Activated naive CD4-positive, alpha-beta T cell treated with anti-CD3 and anti-CD28 coated beads, Interleukin-2, amount 10 ng/mL, durations not matched to agents 7 days and 5 days (primary cell): ENCODE results near the gene BLOC1S3.

Source experiments
- CTCF ChIA-PET: fragments of 350-600 bp; sonication (Branson Sonifier 250); formaldehyde crosslinking; loops from one replicate; lab custom pipeline; 2021; ENCODE audit warnings: antibody characterized with exemption; lab: Charles Lee
- DNase-seq: peaks from one replicate; pipeline ENCODE4 v3.0.0-alpha.2; 2020
- H3K27ac Mint-ChIP-seq: one replicate; pipeline ENCODE4 v1.8.0; 2021; ENCODE audit warnings: mild to moderate bottlenecking, moderate library complexity, mixed read lengths
- H3K27me3 Mint-ChIP-seq: one replicate; pipeline ENCODE4 v1.8.0; 2021; ENCODE audit warnings: mild to moderate bottlenecking, mixed read lengths
- H3K36me3 Mint-ChIP-seq: one replicate; pipeline ENCODE4 v1.8.0; 2021; ENCODE audit warnings: mixed read lengths
- H3K4me1 Mint-ChIP-seq: one replicate; pipeline ENCODE4 v1.8.0; 2021; ENCODE audit warnings: mixed read lengths
- H3K4me3 Mint-ChIP-seq: one replicate; pipeline ENCODE4 v1.8.0; 2021; ENCODE audit warnings: mild to moderate bottlenecking, moderate library complexity, mixed read lengths
- H3K9me3 Mint-ChIP-seq: one replicate; pipeline ENCODE4 v1.8.0; 2021; ENCODE audit warnings: mixed read lengths

Gene BLOC1S3

DNA sequence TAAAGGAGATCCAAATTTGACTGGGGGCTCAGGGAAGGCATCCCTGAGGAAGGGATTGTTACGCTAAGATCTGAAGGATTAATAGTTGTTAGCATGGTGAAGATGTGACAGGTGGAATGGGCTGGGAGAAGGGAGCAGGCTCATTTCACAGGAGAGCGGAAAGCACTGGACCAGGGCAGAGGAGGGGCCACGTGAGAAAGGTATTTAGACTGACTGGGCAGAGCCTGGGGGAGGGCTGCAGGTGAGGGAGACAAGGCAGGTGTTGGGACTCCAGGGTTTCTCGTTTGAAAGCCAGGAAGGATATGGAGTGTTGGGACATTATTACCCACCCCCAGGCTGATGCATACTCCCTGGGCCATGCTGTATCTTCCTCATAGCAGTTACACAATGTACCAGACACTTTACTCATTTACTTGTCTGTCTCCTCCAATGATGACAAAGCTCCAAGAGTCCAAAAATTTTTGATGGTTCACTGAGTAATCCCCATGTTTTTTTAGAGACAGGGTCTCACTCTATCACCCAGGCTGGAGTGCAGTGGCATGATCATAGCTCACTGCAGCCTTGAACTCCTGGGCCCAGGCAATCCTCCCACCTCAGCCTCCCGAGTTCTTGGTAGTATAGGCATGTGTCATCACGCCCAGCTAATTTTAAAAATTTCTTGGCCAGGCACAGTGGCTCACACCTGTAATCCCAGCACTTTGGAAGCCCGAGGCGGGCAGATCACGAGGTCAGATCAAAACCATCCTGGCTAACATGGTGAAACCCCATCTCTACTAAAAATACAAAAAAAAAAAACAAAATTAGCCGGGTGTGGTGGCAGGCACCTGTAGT lies 2.9 kb upstream of the BLOC1S3 start:
- peak overlapping the region; percentile 9 for H3K4me3 Mint-ChIP-seq

DNA sequence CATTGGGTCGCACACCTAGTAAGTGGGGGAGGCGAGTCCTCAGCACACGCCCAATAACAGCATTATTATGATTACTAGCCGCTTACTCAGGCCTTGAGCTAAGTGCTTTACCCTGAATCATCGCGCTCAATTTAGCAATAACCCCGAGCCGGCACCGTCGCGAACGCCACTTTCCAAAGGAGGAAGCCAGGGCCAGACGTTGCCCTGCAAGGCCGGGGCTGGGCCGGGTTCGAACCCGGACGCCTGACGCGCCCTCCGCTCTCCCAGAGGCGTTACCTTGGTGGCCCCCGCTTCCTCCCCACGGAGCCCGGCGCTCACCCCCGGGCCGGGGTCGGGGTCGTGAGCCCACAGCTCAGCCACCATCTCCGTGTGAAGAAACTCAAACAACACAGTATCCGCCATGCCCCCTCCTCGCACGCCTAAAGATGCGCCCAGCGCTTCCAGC lies 745 bp upstream of the BLOC1S3 start, which contains the start of gene TRAPPC6A:
TRAPPC6A (minus strand) TSS at position 421 of the 445 bp plus-strand sequence; CDS start at position 402, 19 bp downstream.
- Mint-ChIP-seq H3K27ac (peak within 1 kb of the TSS; percentile 90), H3K27me3 (no peaks in the 10 kb centered on the region)
- CTCF ChIA-PET, result interaction anchor here (1.0 to 1.6 kb wide), 3 partner anchors 85 to 161 kb away, joined by 3 to 7 read pairs (median 3); partner anchors contain the start of gene PPP1R37

More for the DNA sequence above, 2.9 kb upstream of the BLOC1S3 start:
- Mint-ChIP-seq H3K27me3 (no peaks in the 10 kb centered on the region), H3K9me3 (no peaks in the 10 kb centered on the region), H3K36me3 (peaks cover 3% of the 10 kb centered on the region), H3K4me1 (peaks cover 65% of the 10 kb centered on the region), H3K27ac (peak overlapping the region; percentile 40)
- CTCF ChIA-PET, result no interaction called here
- DNase-seq, result no peak

GRCh38 chr19:45179072-45179891 lies 698 bp downstream of the BLOC1S3 start:
- peak overlapping the region; percentile 90 for H3K27ac Mint-ChIP-seq
- H3K27me3 Mint-ChIP-seq, result no peaks in the 10 kb centered on the region
- peaks cover 16% of the 10 kb centered on the region for H3K36me3 Mint-ChIP-seq
- peak overlapping the region; percentile 81 for H3K4me3 Mint-ChIP-seq
- H3K4me1 Mint-ChIP-seq, result peaks cover 49% of the 10 kb centered on the region
- CTCF ChIA-PET, result interaction anchor here (0.6 to 1.6 kb wide), 5 partner anchors 8 to 160 kb away, joined by 3 to 7 read pairs (median 5); no protein-coding TSS in a partner anchor
- no peaks in the 10 kb centered on the region for H3K9me3 Mint-ChIP-seq
- peak; percentile 63 for DNase-seq

More for the DNA sequence above, 745 bp upstream of the BLOC1S3 start, which contains the start of gene TRAPPC6A:
- DNase-seq, result no peak
- peaks cover 15% of the 10 kb centered on the region for H3K36me3 Mint-ChIP-seq
- H3K9me3 Mint-ChIP-seq, result no peaks in the 10 kb centered on the region
- peak within 1 kb of the TSS; percentile 81 for H3K4me3 Mint-ChIP-seq
- peaks cover 57% of the 10 kb centered on the region for H3K4me1 Mint-ChIP-seq

GRCh38 chr19:45179892-45180370 lies 1.3 kb downstream of the BLOC1S3 start:
- no peaks in the 10 kb centered on the region for H3K27me3 Mint-ChIP-seq
- CTCF ChIA-PET, result interaction anchor here (1.5 kb wide), 1 partner anchor 7 kb away, joined by 5 read pairs; no protein-coding TSS in a partner anchor

GRCh38 chr19:45180936-45181335 lies 2.4 kb downstream of the BLOC1S3 start:
- Mint-ChIP-seq H3K9me3 (no peaks in the 10 kb centered on the region), H3K36me3 (peaks cover 16% of the 10 kb centered on the region), H3K4me1 (peaks cover 43% of the 10 kb centered on the region), H3K27ac (no peak overlapping the region), H3K27me3 (no peaks in the 10 kb centered on the region), H3K4me3 (peak overlapping the region; percentile 72)
- CTCF ChIA-PET, result no interaction called here
- DNase-seq, result no peak

More at GRCh38 chr19:45179892-45180370, 1.3 kb downstream of the BLOC1S3 start:
- H3K4me1 Mint-ChIP-seq, result peaks cover 48% of the 10 kb centered on the region
- peak overlapping the region; percentile 14 for H3K27ac Mint-ChIP-seq
- DNase-seq, result no peak
- peak overlapping the region; percentile 72 for H3K4me3 Mint-ChIP-seq
- H3K9me3 Mint-ChIP-seq, result no peaks in the 10 kb centered on the region
- peaks cover 16% of the 10 kb centered on the region for H3K36me3 Mint-ChIP-seq

GRCh38 chr19:45182758-45183157 lies 4.2 kb downstream of the BLOC1S3 start:
- Mint-ChIP-seq H3K4me1 (peaks cover 35% of the 10 kb centered on the region), H3K36me3 (peaks cover 16% of the 10 kb centered on the region), H3K4me3 (no peak overlapping the region), H3K27ac (no peak overlapping the region), H3K9me3 (no peaks in the 10 kb centered on the region), H3K27me3 (no peaks in the 10 kb centered on the region)
- no peak for DNase-seq
- CTCF ChIA-PET, result interaction anchor here (0.7 to 1.1 kb wide), 2 partner anchors 28 to 123 kb away, joined by 3 read pairs; no protein-coding TSS in a partner anchor

DNA sequence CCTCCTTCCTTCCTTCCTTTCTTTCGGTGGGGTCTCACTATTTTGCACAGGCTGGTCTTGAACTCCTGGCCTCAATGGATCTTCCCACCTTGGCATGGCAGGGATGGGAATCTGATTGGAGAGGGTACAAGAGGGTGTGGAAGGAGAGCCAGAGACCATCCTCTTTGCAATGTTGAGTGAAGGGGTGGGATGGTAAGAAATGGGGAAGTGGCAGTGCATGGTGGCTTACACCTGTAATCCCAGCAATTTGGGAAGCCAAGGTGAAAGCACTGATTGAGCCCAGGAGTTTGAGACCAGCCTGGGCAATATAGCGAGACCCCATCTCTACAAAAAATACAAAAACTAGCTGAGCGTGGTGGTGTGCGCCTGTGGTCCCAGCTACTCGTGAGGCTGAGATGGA lies 5.5 kb downstream of the BLOC1S3 start:
- CTCF ChIA-PET, result interaction anchor here (0.6 kb wide), 1 partner anchor 285 kb away, joined by 3 read pairs; no protein-coding TSS in a partner anchor
- Mint-ChIP-seq H3K4me3 (no peak overlapping the region), H3K36me3 (peaks cover 16% of the 10 kb centered on the region), H3K27ac (no peak overlapping the region), H3K4me1 (peaks cover 34% of the 10 kb centered on the region), H3K9me3 (no peaks in the 10 kb centered on the region), H3K27me3 (no peaks in the 10 kb centered on the region)
- no peak for DNase-seq

- H3K27ac Mint-ChIP-seq, result no peak overlapping the region
- H3K4me1 Mint-ChIP-seq, result peaks cover 16% of the 10 kb centered on the region
- DNase-seq, result no peak
- peaks cover 4% of the 10 kb centered on the region for H3K36me3 Mint-ChIP-seq
- CTCF ChIA-PET, result interaction anchor here (0.7 to 1.9 kb wide), 11 partner anchors 8 to 198 kb away, joined by 3 to 9 read pairs (median 4); partner anchors contain the start of gene BLOC1S3
- peaks cover 2% of the 10 kb centered on the region for H3K9me3 Mint-ChIP-seq
- H3K4me3 Mint-ChIP-seq, result no peak overlapping the region
- no peaks in the 10 kb centered on the region for H3K27me3 Mint-ChIP-seq
Measured at GRCh38 chr19:45186509-45187334, 8.1 kb downstream of the BLOC1S3 start.

- DNase-seq, result peak; percentile 48
Measured at GRCh38 chr19:45187421-45188100, 9.0 kb downstream of the BLOC1S3 start.

GRCh38 chr19:45189971-45190370 lies 11.4 kb downstream of the BLOC1S3 start:
- Mint-ChIP-seq H3K27ac (no peak overlapping the region), H3K9me3 (peaks cover 2% of the 10 kb centered on the region), H3K4me1 (peaks cover 7% of the 10 kb centered on the region), H3K36me3 (no peaks in the 10 kb centered on the region), H3K27me3 (no peaks in the 10 kb centered on the region), H3K4me3 (no peak overlapping the region)
- CTCF ChIA-PET, result interaction anchor here (0.7 to 1.2 kb wide), 3 partner anchors 23 to 144 kb away, joined by 3 read pairs; no protein-coding TSS in a partner anchor
- no peak for DNase-seq

More at GRCh38 chr19:45187421-45188100, 9.0 kb downstream of the BLOC1S3 start:
- no peak overlapping the region for H3K4me3 Mint-ChIP-seq
- H3K27ac Mint-ChIP-seq, result no peak overlapping the region
- H3K36me3 Mint-ChIP-seq, result peaks cover 2% of the 10 kb centered on the region
- CTCF ChIA-PET, result interaction anchor here (1.0 to 1.9 kb wide), 10 partner anchors 9 to 199 kb away, joined by 3 to 9 read pairs (median 4); partner anchors contain the start of gene BLOC1S3
- H3K9me3 Mint-ChIP-seq, result peaks cover 2% of the 10 kb centered on the region
- no peaks in the 10 kb centered on the region for H3K27me3 Mint-ChIP-seq
- peaks cover 16% of the 10 kb centered on the region for H3K4me1 Mint-ChIP-seq

GRCh38 chr19:45191375-45191774 lies 12.8 kb downstream of the BLOC1S3 start:
- Mint-ChIP-seq H3K27ac (no peak overlapping the region), H3K27me3 (no peaks in the 10 kb centered on the region), H3K36me3 (no peaks in the 10 kb centered on the region), H3K4me1 (peaks cover 5% of the 10 kb centered on the region), H3K9me3 (peaks cover 2% of the 10 kb centered on the region), H3K4me3 (no peak overlapping the region)
- CTCF ChIA-PET, result no interaction called here
- DNase-seq, result no peak

- H3K4me1 Mint-ChIP-seq, result no peaks in the 10 kb centered on the region
- DNase-seq, result no peak
- H3K4me3 Mint-ChIP-seq, result no peak overlapping the region
- CTCF ChIA-PET, result no interaction called here
- no peaks in the 10 kb centered on the region for H3K9me3 Mint-ChIP-seq
- peaks cover 18% of the 10 kb centered on the region for H3K27me3 Mint-ChIP-seq
- no peaks in the 10 kb centered on the region for H3K36me3 Mint-ChIP-seq
- no peak overlapping the region for H3K27ac Mint-ChIP-seq
Measured at GRCh38 chr19:45195764-45196163, 17.2 kb downstream of the BLOC1S3 start.
